ENCODE measurements around the gene PCSK5.

Gene PCSK5

DNA sequence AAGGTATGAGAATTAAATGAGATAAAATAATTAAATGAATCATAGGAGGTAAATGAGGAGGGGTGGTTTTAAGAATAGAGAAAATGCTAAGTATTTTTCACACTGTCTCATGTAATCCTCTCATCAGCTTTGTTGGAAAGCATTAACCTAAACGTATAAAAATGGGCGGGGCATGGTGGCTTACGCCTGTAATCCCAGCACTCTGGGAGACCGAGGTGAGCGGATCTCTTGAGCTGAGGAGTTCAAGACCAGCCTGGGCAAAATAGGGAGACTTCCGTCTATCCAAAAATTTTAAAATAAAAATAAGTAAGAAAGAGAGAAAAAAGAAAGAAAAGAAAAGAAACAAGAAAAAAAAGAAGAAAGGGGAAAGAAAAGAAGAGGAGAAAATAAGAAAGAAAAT lies 505.7 kb downstream of the PCSK5 start:
- TF ChIP-seq EGR1 (IDR thresholded peaks at IDR 0.05) = no peak
- TF ChIP-seq, protein P1, sequence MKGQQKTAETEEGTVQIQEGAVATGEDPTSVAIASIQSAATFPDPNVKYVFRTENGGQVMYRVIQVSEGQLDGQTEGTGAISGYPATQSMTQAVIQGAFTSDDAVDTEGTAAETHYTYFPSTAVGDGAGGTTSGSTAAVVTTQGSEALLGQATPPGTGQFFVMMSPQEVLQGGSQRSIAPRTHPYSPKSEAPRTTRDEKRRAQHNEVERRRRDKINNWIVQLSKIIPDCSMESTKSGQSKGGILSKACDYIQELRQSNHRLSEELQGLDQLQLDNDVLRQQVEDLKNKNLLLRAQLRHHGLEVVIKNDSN (IDR thresholded peaks at IDR 0.05) = no peak
- no peak for TF ChIP-seq CREB1 (IDR thresholded peaks at IDR 0.05; ENCODE audit: low read depth)
- TF ChIP-seq, protein P2, sequence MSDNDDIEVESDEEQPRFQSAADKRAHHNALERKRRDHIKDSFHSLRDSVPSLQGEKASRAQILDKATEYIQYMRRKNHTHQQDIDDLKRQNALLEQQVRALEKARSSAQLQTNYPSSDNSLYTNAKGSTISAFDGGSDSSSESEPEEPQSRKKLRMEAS (IDR thresholded peaks at IDR 0.05) = no peak
- no peak for TF ChIP-seq EP300 (IDR thresholded peaks at IDR 0.05; ENCODE audit: borderline replicate concordance)
- TF ChIP-seq RAD21 (IDR thresholded peaks at IDR 0.05; ENCODE audit: low read depth) = no peak
- TF ChIP-seq TAF1 (IDR thresholded peaks at IDR 0.05; ENCODE audit: low read depth) = no peak
- no peak for TF ChIP-seq ZBTB7A (IDR thresholded peaks at IDR 0.05; ENCODE audit: low read depth)
- no peak for TF ChIP-seq NFIC (IDR thresholded peaks at IDR 0.05)
- no peak for TF ChIP-seq TCF12 (IDR thresholded peaks at IDR 0.05; ENCODE audit: low read depth)
- no peak for TF ChIP-seq FOXM1 (IDR thresholded peaks at IDR 0.05; ENCODE audit: borderline replicate concordance, low read depth)
- TF ChIP-seq, protein P3, sequence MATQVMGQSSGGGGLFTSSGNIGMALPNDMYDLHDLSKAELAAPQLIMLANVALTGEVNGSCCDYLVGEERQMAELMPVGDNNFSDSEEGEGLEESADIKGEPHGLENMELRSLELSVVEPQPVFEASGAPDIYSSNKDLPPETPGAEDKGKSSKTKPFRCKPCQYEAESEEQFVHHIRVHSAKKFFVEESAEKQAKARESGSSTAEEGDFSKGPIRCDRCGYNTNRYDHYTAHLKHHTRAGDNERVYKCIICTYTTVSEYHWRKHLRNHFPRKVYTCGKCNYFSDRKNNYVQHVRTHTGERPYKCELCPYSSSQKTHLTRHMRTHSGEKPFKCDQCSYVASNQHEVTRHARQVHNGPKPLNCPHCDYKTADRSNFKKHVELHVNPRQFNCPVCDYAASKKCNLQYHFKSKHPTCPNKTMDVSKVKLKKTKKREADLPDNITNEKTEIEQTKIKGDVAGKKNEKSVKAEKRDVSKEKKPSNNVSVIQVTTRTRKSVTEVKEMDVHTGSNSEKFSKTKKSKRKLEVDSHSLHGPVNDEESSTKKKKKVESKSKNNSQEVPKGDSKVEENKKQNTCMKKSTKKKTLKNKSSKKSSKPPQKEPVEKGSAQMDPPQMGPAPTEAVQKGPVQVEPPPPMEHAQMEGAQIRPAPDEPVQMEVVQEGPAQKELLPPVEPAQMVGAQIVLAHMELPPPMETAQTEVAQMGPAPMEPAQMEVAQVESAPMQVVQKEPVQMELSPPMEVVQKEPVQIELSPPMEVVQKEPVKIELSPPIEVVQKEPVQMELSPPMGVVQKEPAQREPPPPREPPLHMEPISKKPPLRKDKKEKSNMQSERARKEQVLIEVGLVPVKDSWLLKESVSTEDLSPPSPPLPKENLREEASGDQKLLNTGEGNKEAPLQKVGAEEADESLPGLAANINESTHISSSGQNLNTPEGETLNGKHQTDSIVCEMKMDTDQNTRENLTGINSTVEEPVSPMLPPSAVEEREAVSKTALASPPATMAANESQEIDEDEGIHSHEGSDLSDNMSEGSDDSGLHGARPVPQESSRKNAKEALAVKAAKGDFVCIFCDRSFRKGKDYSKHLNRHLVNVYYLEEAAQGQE (IDR thresholded peaks at IDR 0.05; ENCODE audit: low read depth) = no peak
- no peak for TF ChIP-seq TEAD4 (IDR thresholded peaks at IDR 0.05)
- no peak for TF ChIP-seq YY1 (IDR thresholded peaks at IDR 0.05; ENCODE audit: low read depth)
- TF ChIP-seq CEBPB (IDR thresholded peaks at IDR 0.05) = no peak

DNA sequence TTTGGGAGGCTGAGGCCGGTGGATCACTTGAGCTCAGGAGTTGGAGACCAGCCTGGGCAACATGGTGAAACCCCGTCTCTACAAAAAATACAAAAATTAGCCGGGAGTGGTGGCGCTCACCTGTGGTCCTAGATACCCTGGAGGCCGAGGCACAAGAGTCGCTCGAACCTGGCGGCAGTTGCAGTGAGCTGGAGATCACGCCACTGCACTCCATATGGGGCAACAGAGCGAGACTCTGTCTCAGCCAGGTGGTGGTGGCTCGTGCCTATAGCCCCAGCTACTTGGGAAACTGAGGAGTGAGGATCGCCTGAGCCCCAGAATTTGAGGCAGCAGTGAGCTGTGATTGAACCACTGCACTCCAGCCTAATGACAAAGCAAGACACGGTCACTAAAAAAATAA lies 506.1 kb downstream of the PCSK5 start:
- no peak for TF ChIP-seq EP300 (IDR thresholded peaks at IDR 0.05; ENCODE audit: borderline replicate concordance)
- TF ChIP-seq FOXM1 (IDR thresholded peaks at IDR 0.05; ENCODE audit: borderline replicate concordance, low read depth) = no peak
- TF ChIP-seq CREB1 (IDR thresholded peaks at IDR 0.05; ENCODE audit: low read depth) = no peak
- TF ChIP-seq, protein P1 (IDR thresholded peaks at IDR 0.05) = no peak
- no peak for TF ChIP-seq RAD21 (IDR thresholded peaks at IDR 0.05; ENCODE audit: low read depth)
- TF ChIP-seq EGR1 (IDR thresholded peaks at IDR 0.05) = no peak
- no peak for TF ChIP-seq ZBTB7A (IDR thresholded peaks at IDR 0.05; ENCODE audit: low read depth)
- TF ChIP-seq YY1 (IDR thresholded peaks at IDR 0.05; ENCODE audit: low read depth) = no peak
- TF ChIP-seq, protein P2 (IDR thresholded peaks at IDR 0.05) = no peak
- TF ChIP-seq, protein P3 (IDR thresholded peaks at IDR 0.05; ENCODE audit: low read depth) = no peak
- TF ChIP-seq NFIC (IDR thresholded peaks at IDR 0.05) = no peak

DNA sequence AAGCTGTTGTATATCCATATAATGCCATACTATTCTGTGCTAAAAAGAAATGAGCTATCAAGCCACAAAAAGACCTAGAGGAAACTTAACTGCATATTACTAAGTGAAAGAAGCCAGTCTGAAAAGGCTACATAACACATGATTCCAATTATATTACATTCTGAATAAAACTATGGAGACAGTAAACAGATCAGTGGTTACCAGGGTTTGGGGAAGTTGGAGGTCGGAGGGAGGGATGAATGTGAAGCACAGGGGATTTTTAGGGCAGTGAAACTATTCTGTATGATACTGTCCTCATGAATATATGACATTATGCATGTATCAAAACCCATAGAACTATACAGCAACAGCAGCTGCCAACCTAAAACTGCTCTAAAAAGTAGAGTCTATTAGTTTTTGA lies 509.4 kb downstream of the PCSK5 start:
- TF ChIP-seq FOXM1 (IDR thresholded peaks at IDR 0.05; ENCODE audit: borderline replicate concordance, low read depth) (no peak), ZBTB7A (IDR thresholded peaks at IDR 0.05; ENCODE audit: low read depth) (no peak)

DNA sequence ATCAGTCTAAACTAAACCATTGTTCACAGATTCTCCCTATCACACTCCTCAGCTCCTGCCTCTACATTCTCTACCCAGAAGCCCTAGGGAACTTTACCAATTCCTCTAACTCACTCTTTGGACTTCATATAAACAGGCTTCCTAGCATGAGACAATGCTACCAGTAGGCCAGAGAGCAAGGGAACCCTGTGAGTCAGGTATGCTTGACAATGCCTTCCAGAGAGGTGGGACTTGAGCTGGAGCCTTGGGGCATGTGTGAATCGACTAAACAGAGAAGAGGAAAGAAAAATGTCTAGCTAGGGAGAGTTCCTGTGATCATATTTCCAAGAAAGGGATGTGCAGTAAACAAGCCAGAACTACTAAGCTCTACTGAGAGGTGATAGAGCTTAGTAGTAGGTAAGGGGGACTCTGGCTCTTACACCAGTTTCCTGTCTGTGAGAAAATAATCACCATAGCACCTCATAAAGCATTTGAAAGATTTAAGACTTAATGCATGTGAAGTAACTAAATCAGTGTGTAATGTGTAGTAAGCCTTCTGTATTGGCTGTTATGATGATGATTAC lies 510.1 kb downstream of the PCSK5 start:
- TF ChIP-seq YY1 (IDR thresholded peaks at IDR 0.05; ENCODE audit: low read depth) (no peak), CEBPB (IDR thresholded peaks at IDR 0.05) (no peak), EGR1 (IDR thresholded peaks at IDR 0.05) (no peak), ZBTB7A (IDR thresholded peaks at IDR 0.05; ENCODE audit: low read depth) (no peak), FOXM1 (IDR thresholded peaks at IDR 0.05; ENCODE audit: borderline replicate concordance, low read depth) (no peak), TCF12 (IDR thresholded peaks at IDR 0.05; ENCODE audit: low read depth) (no peak), EP300 (IDR thresholded peaks at IDR 0.05; ENCODE audit: borderline replicate concordance) (no peak), TAF1 (IDR thresholded peaks at IDR 0.05; ENCODE audit: low read depth) (no peak), CREB1 (IDR thresholded peaks at IDR 0.05; ENCODE audit: low read depth) (no peak), NFIC (IDR thresholded peaks at IDR 0.05) (no peak), TEAD4 (IDR thresholded peaks at IDR 0.05) (no peak), RAD21 (IDR thresholded peaks at IDR 0.05; ENCODE audit: low read depth) (no peak)
- TF ChIP-seq, protein P1 (IDR thresholded peaks at IDR 0.05) = no peak
- TF ChIP-seq, protein P3 (IDR thresholded peaks at IDR 0.05; ENCODE audit: low read depth) = no peak
- TF ChIP-seq, protein P2 (IDR thresholded peaks at IDR 0.05) = no peak

Data from Ishikawa (cell line).